Measurements from ENCODE around the gene MRPL30.
"Not testable (repeated sequence)": the region's sequence is repeated elsewhere in the genome, so short reads cannot be mapped to it uniquely, and the experiment has no call there.

Gene MRPL30

GRCh38 chr2:99205491-99205890 is 24.5 kb downstream of the MRPL30 start:
- Mint-ChIP-seq H3K27me3 (no peaks in the 10 kb centered on the region), H3K9me3 (no peaks in the 10 kb centered on the region), H3K4me1 (ENCODE audit: low read depth) (no peaks in the 10 kb centered on the region), H3K27ac (no peak overlapping the region), H3K4me3 (no peak overlapping the region), H3K36me3 (ENCODE audit: low read depth) (peaks cover 23% of the 10 kb centered on the region)

- Mint-ChIP-seq H3K27me3 (no peaks in the 10 kb centered on the region), H3K27ac (no peak overlapping the region), H3K4me3 (no peak overlapping the region), H3K36me3 (ENCODE audit: low read depth) (peaks cover 23% of the 10 kb centered on the region), H3K4me1 (ENCODE audit: low read depth) (no peaks in the 10 kb centered on the region), H3K9me3 (no peaks in the 10 kb centered on the region)
Measured at GRCh38 chr2:99216096-99216495, 35.1 kb downstream of the MRPL30 start.

- Mint-ChIP-seq H3K4me1 (ENCODE audit: low read depth) (no peaks in the 10 kb centered on the region), H3K4me3 (no peak overlapping the region), H3K36me3 (ENCODE audit: low read depth) (peaks cover 34% of the 10 kb centered on the region), H3K27ac (no peak overlapping the region), H3K27me3 (no peaks in the 10 kb centered on the region), H3K9me3 (no peaks in the 10 kb centered on the region)
Measured at GRCh38 chr2:99217929-99218501, 37.0 kb downstream of the MRPL30 start.

- not testable (repeated sequence) for H3K4me3 Mint-ChIP-seq; H3K36me3 Mint-ChIP-seq (ENCODE audit: low read depth); H3K4me1 Mint-ChIP-seq (ENCODE audit: low read depth); H3K27me3 Mint-ChIP-seq; H3K27ac Mint-ChIP-seq
- peaks cover 19% of the 10 kb centered on the region for H3K9me3 Mint-ChIP-seq
Measured at GRCh38 chr2:99233177-99233576, 52.2 kb downstream of the MRPL30 start.

GRCh38 chr2:99238599-99238998 is 57.6 kb downstream of the MRPL30 start:
- Mint-ChIP-seq H3K36me3 (ENCODE audit: low read depth) (no peaks in the 10 kb centered on the region), H3K27ac (no peak overlapping the region), H3K9me3 (no peaks in the 10 kb centered on the region), H3K4me1 (ENCODE audit: low read depth) (no peaks in the 10 kb centered on the region), H3K4me3 (no peak overlapping the region), H3K27me3 (no peaks in the 10 kb centered on the region)

GRCh38 chr2:99240431-99240830 is 59.4 kb downstream of the MRPL30 start:
- Mint-ChIP-seq H3K27ac (no peak overlapping the region), H3K4me3 (no peak overlapping the region), H3K27me3 (no peaks in the 10 kb centered on the region), H3K9me3 (no peaks in the 10 kb centered on the region), H3K36me3 (ENCODE audit: low read depth) (no peaks in the 10 kb centered on the region), H3K4me1 (ENCODE audit: low read depth) (no peaks in the 10 kb centered on the region)

- no peaks in the 10 kb centered on the region for H3K4me1 Mint-ChIP-seq (ENCODE audit: low read depth)
- peaks cover 7% of the 10 kb centered on the region for H3K36me3 Mint-ChIP-seq (ENCODE audit: low read depth)
- no peaks in the 10 kb centered on the region for H3K27me3 Mint-ChIP-seq
- no peak overlapping the region for H3K27ac Mint-ChIP-seq
- H3K9me3 Mint-ChIP-seq = no peaks in the 10 kb centered on the region
- H3K4me3 Mint-ChIP-seq = no peak overlapping the region
Measured at GRCh38 chr2:99242151-99242550, 61.2 kb downstream of the MRPL30 start.

Measured in stimulated activated naive CD8-positive, alpha-beta T cell treated with anti-CD3 and anti-CD28 coated beads, Interleukin-15, Interleukin-2, amounts not matched to agents 100 ng/mL and 50 ng/mL, for 24 hours (primary cell).